OCI-M1 (cell line): Measurements from ENCODE around the gene DMWD.
"Not testable (repeated sequence)": the region's sequence is repeated elsewhere in the genome, so short reads cannot be mapped to it uniquely, and the experiment has no call there.

ENCODE experiments used
- DNase-seq: peaks from one replicate; lab custom pipeline; 2025; lab: John Stamatoyannopoulos, UW

The DMWD gene

DNA sequence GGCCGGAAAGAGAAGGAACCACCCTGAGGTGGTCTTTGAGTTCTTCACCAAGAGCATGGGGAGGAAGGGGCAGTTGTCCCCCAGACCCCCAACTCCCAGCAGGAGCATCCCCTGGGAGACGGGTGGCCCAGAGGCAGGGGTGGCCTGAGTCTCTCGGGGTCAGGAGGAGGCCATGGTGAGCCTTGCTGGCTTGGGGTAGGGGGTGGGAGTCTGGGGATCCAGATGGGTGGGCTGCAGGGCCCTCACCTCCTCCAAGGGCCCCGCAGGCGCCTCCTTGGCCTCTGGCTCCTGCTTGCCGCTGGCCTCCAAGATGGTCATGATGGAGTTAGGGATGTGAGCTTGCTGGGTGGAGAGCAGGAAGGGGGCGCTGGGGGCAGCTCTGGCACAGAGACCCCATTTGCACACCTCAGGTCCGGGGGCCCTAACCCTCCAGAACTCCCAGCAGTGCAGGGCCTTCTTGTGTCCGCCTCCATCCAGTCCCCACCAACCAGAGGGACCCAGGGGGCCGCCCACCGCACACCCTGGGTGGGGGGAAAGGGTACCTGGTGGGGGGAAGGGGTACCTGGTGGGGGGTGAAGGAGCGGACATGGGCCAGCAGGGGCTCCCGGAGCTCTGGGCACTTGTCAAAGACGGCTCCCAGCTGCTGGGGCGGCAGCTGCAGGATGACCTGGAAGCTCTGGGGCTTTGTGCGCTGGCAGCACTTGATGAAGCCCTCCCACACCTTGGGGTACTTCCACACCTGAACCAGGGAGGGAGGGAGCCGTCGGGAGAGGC is 23.8 kb upstream of the DMWD start:
- DNase-seq, result no peak

DNA sequence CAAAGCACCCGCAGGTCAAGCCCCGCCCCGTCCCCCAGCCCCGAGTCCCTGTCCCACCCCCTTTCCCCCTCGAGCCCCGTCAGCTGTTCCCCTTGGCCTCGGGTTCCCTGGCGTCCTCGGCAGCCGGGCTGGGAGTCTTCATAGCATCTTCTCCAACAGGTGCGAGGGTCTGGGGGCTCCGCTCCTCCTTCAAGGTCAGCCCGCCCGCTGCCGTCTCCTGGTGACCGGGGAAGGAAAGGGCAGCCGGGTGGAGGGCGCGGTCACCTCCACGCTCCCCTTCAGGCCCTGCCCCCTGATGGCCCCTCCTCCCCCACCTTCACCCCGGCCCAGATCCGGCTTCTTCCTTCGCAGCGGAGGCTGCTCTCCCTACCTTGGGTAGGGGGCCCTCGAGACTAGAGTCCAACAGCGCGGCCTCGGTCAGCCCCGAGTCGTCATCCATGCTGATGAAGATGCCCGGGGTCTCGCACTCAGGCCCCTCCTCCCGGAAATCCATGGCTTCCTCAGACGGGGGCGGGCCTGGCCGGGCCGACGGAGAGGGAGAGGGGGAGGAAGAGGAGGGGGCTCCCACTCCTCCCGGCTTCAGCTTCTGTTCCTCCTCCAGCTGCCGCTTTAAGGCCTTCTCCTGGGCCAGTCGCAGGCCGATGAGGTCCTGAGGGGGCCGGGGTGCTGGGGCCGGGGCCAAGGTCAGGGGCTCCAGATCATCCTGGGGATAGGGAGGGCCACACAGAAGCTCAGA is 23.0 kb upstream of the DMWD start:
- DNase-seq, result no peak

DNA sequence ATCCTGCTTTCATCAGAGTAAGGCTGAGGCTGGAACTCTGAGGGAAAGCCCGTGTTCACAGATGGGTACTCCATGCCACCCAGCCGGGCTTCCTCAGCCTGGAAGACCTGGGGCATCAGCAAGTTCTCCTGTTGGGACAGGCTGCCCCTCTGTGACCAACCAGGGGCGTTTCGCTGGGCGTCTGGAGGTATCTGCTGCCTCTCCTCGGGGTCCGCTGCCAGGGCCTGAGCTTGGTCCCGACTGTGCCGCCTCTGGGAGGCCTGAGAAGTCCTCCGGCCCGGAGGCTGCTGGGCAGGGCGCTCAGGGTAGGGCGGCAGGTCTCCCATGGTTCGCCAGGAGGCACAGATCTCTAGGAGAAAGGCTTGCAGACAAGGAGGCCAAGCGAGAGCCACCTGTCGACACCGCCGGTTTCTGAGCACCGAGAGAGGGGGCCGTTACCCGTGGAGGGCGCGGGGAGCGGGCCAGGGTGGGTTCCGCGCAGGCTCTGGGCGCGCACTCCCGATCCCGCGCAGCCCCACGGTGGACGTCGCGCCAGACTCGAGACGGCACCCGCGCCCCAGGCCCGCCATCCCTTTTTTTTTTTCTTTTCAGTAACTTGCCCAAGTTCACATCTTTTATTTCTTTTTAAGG is 22.3 kb upstream of the DMWD start, which contains the start of gene RSPH6A:
RSPH6A (minus strand) TSS at position 458 of the 630 bp plus-strand sequence; CDS start at position 326, 132 bp downstream.
- no peak for DNase-seq

DNA sequence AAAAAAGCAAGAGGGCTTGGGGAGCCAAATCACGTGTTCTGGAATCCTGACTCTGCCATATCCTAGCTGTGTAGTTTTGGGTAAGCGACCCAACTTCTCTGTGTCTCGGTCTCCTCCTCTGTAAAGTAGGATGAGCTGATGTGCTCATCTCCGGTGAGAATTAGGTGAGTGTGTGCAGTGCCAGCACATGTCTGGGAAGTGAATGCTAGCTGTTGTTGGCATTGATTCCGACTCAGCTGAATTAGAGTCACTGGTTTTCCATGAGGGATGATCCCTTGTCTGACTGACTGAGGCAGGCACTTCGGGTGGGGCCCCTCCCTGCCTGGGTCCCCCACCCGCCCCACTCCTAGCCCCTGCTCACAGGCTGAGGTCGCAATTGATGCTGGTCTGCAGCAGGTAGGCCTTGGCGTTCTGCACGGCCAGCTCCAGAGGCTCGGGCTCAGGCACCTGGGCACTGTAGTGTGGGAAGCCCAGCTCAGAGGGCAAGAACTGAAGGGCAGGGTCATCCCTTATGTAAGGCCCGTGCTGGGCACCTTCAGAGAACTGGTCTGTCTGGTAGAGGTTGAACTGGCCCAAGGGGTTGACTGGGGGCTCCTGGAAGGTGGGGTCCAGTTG is 21.6 kb upstream of the DMWD start:
- no peak for DNase-seq

DNA sequence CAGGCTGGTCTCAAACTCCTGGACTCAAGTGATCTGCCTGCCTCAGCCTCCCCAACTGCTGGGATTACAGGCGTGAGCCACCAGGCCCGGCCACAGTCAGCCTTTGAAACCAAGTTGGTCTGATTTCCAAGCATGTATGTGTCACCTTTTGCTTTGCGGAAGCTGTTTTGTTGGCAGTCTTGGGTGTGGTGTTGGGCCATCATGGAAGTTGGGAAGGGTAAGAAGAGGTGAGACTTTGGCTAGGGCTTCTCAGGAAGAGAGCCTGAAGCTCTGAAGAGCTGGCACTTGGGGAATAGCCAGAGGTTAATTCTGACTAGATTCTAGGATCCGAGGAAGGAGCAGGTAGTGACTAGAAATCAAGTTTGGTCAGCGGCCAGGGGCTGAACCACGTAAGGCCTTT is 19.7 kb upstream of the DMWD start:
- DNase-seq, result no peak

DNA sequence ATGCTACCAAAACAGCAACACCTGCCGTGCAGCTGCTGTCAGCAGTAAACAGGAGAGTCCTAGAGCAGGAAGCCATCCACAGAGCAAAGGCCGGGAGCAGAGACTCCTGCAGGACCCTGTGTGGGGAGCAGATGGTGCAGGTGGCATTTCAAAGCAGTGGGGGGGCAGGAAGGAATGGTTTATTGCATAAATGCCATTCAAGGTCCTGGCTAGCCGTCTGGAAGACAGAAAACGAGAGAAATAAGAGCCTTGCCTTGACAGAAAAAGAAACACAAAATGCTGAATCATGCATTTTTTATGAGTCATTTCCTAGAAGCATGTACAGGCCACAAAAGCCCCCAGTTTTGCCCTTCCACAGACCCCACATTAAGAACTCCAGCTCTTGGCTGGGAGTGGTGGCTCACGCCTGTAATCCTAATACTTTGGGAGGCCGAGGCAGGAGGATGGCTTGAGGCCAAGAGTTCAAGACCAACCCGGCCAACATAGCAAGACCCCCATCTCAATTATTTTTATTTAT is 17.1 kb upstream of the DMWD start:
- DNase-seq, result peak; percentile 82

DNA sequence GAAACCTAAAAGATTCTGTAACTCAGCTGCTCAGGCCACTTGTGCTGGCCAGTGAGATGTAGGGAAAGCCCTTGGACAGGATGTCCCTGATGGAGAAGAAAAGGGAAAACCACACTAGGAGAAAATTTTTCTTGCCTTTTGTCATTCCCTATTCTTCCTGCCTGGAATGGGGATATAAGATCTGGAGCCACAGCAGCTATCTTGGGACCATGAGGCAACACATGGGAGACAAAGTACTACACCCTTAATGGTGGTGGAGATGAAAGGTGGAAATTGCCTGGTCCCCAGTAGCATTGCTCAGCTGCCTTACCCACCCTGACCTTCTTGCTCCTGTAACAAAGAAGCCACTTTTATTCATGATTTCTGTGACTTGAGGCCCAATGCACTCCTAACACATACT is 13.1 kb upstream of the DMWD start:
- no peak for DNase-seq

DNA sequence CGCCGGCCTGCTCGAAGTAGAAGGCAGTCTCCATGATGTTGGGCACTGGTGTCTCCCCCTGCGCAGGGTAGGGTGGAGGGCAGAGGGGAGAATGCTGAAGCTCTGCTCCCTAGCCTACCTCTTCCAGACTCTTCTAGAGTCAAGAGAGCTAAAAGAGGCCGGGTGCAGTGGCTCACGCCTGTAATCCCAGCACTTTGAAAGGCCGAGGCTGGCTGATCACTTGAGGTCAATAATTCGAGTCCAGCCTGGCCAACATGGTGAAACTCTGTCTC is 12.2 kb upstream of the DMWD start:
- no peak for DNase-seq

DNA sequence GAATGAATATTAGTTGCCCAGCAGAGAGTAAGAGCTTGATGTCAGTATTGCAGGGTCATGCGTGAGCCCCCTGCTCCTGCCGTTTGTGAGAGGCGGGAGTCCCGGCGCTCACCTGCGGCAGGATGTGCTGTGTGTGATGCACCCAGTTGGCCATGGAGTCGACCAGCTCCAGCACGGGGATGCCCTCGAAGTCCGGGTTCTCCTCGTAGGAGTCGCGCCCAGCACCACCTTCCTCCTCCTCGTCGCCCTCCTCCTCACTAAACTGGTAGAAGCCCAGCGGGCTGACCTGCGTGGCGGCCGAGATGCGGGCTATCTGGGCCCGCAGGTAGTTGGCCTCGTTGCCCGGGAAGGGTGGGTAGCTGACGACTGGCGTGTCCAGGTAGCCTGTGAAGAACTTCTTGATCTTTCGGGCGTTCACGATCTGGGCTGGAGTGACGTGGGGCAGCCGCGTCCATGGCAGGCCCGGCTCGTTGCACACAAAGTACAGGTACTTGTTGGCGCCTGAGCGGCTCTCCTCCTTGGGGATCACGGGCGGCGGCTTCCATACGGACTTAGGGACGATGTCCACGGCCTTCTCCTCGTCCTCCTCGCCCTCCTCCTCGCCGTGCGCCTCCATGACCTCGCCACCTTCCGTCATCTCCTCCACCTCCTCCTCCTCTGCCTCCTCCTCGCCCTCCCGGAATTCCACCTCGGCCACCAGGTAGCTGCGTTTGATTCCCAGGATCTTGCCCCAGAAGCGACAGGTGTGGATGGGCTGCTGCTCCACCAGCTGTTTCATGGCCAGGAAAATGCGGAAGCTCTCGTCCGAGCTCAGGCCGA is 11.7 kb upstream of the DMWD start:
- no peak for DNase-seq

DNA sequence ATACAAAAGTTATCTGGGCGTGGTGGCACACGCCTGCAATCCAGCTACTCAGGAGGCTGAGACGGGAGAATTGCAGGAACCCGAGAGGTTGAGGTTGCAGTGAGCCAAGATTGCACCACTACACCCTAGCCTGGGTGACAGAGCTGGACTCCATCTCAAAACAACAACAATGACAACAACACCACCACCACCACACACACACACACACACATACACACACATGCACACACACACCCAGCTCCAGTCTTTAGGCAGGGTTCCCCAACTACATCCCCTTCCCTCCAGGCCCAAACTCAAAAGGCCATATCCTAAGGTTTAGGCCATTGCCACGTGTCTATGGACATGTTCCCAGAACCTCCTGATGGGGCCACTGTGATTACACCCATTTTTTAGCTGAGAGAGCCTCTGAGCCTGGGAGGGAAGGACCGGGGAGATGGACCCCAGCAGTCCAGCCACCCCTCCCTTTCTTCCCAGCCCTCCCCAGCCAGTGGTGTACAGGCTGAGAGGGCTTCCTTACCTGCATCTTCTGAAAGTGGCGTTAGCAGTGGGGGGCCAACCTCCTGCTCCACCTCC is 9.0 kb upstream of the DMWD start:
- DNase-seq, result no peak

DNA sequence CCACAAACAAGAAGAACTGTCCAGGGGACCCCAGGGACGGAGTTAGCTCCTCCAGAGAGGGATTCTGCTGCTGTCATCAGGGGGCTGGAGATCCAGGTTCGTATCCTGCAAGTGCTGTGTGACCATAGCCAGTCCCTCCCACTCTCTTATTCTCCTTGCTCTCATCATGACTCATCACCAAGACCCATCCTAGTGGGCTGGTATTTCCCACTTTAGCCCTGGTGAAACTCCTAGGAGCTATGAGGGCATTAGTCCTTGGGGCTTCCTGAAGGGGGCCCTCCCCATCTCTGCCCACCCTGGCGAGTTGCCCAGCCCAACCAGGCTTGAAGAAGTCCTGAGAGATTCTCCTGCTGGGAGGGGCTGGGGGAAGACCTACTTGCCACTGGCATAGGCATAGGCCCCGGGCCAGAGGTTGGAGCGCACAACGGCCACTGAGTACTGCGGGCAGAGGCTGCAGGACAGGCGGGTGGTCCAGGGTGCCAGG is 7.5 kb upstream of the DMWD start:
- DNase-seq, result no peak

DNA sequence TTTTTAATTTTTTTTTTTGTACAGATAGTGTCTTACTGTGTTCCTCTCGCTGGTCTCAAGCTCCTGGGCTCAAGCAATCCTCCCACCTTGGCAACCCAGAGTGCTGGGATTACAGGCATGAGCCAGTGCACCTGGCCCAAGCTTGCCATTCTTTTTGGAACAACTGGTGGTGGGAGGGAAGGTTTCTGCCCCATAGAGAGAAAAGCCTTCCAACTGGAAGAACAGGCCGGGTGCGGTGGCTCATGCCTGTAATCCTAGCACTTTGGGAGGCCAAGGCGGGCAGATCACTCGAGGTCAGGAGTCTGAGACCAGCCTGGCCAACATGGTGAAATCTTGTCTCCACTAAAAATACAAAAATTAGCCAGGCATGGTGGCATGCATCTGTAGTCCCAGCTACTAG is 6.9 kb upstream of the DMWD start:
- DNase-seq, result not testable (repeated sequence)

DNA sequence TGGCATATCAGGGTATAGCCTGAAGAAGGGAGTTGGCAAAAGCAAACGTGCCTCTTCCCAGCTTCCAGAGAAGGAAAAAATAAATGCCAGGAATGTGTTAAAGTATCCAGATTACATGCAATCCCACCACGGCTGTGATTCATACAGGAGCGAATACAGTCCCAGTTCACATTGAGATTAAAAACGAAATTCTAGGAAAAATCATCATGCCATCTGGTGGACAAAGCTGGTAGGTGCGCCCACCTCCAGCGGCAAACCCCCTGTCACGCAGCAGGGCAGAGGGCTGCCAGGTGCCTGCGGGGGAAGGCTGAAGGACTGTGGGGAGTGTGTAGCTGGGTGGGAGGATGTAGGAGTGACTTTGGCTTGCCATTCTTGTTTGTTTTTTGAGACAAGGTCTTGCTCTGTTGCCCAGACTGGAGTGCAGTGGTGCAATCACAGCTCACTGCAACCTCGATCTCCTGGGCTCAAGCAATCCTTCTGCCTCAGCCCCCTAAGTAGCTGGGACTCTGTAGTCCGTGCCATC is 6.4 kb upstream of the DMWD start:
- DNase-seq, result peak; percentile 79

DNA sequence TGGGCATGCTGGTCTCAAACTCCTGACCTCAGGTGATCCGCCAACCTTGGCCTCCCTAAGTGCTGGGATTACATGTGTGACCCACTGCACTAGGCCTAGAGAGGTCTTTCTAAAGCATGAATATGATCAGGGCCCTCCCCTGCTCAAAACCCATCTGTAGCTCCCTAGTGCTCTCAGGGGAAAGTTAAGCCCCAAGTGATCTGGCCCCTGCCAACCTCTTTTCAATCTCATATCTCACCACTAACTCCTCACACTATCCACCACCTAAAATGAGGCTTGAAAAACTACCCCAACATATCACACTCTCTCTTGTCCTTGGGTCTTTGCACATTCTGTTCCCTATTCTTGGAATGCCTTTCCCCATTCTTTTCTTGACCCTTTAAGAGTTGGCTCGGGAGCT is 2.0 kb upstream of the DMWD start:
- DNase-seq, result no peak

DNA sequence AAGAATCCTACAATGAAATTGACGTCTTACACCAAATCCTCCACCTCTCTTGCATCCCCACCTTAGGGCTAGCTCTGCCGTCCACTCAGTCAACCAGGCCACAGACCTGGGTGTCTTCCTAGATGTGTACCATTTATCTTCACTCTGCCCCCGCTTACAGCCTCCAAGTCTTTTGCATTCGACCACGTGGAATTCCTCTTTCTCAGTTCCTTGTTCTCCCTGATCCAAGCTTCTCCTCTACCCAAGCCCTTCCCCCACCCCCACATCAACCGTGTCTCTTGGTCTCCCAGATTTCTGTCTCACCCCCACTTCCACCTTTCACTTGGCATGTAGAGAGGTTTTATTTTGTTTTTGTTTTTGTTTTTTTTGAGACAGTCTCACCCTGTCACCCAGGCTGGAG is 1.2 kb upstream of the DMWD start:
- no peak for DNase-seq

DNA sequence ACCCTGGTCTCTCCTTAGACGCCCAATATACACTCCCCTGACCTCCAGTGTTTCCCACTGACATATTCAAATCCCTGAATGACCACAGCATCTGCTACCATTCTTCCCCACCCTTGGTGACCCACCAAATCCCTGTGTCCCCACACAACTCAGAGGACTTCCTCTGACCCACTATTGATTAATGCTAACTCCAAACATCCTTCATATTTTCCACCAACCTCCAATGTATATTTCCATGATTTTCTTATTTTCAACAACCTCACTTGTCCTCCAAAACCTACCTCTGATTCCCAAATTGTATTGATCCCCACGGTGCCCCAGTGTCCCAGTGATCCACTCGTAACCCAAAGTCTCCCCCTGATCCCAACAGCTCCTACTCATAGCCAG is 526 bp upstream of the DMWD start:
- DNase-seq, result no peak

DNA sequence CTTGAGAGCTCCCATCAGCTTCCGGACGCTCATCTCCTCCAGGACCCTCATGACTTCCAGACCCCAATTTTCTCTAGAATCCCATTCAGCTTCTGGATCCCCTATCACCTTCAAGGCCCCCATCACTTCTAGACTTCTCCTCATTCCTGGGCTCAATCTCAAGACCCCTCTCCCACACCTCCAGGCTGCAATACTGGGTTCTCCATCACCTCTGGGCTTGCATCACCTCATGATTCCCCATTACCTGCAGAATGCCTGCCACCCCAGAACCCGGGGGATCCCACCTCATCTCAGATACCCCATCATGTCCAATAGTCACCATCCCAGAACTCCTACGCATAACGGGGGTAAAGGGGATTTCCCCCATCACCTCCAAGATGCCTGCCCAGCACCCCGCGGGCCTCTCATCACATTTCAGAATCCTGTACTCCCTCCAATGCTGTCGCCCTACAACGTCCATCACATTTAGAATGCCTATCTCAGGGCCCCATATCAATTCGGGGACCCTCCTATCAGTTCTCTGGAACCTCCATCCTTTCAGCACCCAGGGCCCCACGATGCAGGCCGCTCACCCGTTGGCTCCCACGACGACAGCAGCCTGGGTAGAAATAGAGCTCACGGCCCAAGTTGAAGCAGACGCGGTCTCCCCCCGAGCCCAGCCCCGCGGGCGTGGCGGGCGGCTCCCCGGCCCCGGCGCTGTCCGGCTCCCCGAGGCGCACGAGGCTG is 738 bp downstream of the DMWD start:
- DNase-seq, result no peak

DNA sequence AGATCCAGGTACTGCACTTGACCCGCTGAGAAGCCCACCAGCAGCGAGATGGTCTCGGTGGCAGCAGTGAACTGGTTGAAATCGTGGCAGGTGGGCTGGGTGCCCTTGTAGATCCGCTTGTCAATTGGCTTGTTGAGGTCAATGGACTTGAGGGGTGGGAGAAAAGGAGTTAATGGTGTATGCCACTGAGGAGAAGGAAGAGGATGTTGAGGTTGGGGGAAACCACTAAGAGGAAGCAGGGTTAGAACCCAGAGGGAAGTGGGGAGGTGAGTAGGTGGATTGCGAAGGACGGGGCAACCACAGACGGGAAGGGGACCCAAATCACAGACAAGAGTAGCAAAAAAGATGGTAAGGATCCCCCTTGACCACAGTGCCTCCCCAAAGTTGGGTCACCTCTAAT is 1.7 kb downstream of the DMWD start:
- DNase-seq, result peak; percentile 74

DNA sequence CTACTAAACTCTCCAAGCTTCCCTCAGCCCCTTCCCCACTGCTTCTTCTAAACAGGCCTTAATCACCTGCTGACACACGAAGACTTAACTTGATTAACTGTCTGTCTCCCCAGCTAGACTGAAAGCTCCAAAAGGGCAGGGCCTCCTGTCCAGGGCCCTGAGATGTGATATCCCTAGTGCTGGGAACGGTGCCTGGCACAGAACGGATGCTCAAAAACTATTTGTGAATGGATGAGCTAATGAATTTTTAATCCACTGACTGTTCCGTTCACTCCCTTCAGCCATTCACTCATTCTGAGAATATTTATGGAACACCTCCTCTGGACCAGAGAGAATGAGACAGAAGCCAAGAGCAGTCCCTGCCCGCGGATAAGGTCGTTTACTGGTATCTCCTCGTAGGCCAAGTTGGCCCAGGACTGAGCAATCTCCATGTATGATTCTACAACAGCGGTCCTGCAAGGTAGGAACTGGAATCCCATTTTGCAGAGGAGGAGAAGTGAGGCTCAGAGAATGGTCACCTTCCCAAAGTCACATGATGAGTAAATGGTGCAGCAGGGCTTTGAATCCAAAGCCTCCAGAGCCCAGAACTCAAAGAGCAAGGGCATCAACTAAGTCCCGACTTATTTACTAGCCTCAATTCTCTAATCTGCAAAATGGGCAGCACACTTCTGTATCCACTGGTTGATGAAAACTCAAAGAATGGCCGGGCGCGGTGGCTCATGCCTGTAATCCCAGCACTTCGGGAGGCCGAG is 3.4 kb downstream of the DMWD start:
- DNase-seq, result no peak

DNA sequence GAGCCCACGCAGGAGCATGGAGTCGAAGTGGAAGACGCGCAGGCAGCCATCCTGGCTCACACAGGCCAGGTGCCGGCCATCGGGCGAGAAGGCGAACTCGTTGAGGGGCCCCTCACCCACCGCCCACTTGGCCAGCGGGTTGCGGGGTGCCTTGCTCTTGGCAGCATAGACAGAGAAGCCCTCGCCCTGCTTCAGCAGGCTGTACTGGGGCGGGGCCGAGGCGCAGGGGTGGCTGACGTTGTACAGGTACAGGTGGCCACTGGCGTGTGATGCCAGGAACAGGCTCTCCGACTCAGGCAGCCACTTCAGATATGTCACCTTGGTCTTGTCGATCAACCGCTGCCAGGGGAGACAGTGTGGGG is 6.1 kb downstream of the DMWD start:
- no peak for DNase-seq
